CD4-positive, alpha-beta T cell treated with Interleukin-6 at 100 ng/mL for 8 hours (primary cell): ENCODE results near the gene CWC15.
"Not testable (repeated sequence)": the region's sequence is repeated elsewhere in the genome, so short reads cannot be mapped to it uniquely, and the experiment has no call there.

ENCODE experiments used
- DNase-seq: peaks from one replicate; pipeline ENCODE4 v3.0.0-alpha.2; 2020; ENCODE audit warnings: mixed read lengths, low spot score

The CWC15 gene

GRCh38 chr11:94973099-94973968 is at the start of gene CWC15, which contains the start of gene KDM4D:
TSS of gene CWC15 (minus strand) at chr11:94973556. CDS start at chr11:94972185, 1,371 bp downstream.
TSS of gene KDM4D (plus strand) at chr11:94973709. CDS start at chr11:94997373, 23,664 bp downstream.
- peak; percentile 93 for DNase-seq

- DNase-seq, result not testable (repeated sequence)
Observed at GRCh38 chr11:95021468-95021867, 48.1 kb upstream of the CWC15 start.

GRCh38 chr11:95016139-95016538 is 42.8 kb upstream of the CWC15 start:
- DNase-seq, result no peak

- no peak for DNase-seq
Observed at GRCh38 chr11:95014184-95014821, 40.9 kb upstream of the CWC15 start.

GRCh38 chr11:95011376-95011775 is 38.0 kb upstream of the CWC15 start:
- DNase-seq, result no peak

GRCh38 chr11:95005642-95006041 is 32.3 kb upstream of the CWC15 start:
- no peak for DNase-seq

- DNase-seq, result no peak
Observed at GRCh38 chr11:95003716-95004115, 30.4 kb upstream of the CWC15 start.

- no peak for DNase-seq
Observed at GRCh38 chr11:94998285-94998684, 24.9 kb upstream of the CWC15 start.

- DNase-seq, result no peak
Observed at GRCh38 chr11:94997437-94997836, 24.1 kb upstream of the CWC15 start.

- no peak for DNase-seq
Observed at GRCh38 chr11:94993400-94993943, 20.1 kb upstream of the CWC15 start.

GRCh38 chr11:94988748-94989147 is 15.4 kb upstream of the CWC15 start:
- no peak for DNase-seq

- no peak for DNase-seq
Observed at GRCh38 chr11:94987378-94987777, 14.0 kb upstream of the CWC15 start.

- no peak for DNase-seq
Observed at GRCh38 chr11:94975599-94975998, 2.2 kb upstream of the CWC15 start.

GRCh38 chr11:94974178-94974577 is 822 bp upstream of the CWC15 start:
- DNase-seq, result no peak

GRCh38 chr11:94972700-94973098 is 657 bp downstream of the CWC15 start:
- no peak for DNase-seq

- no peak for DNase-seq
Observed at GRCh38 chr11:94968334-94968958, 4.9 kb downstream of the CWC15 start.

GRCh38 chr11:94964934-94965333 is 8.4 kb downstream of the CWC15 start:
- no peak for DNase-seq

- DNase-seq, result no peak
Observed at GRCh38 chr11:94961255-94961654, 12.1 kb downstream of the CWC15 start.

GRCh38 chr11:94960488-94960887 is 12.9 kb downstream of the CWC15 start:
- DNase-seq, result no peak

GRCh38 chr11:94959179-94959578 is 14.2 kb downstream of the CWC15 start:
- DNase-seq, result no peak

- no peak for DNase-seq
Observed at GRCh38 chr11:94958121-94958696, 15.1 kb downstream of the CWC15 start.

- no peak for DNase-seq
Observed at GRCh38 chr11:94956963-94957362, 16.4 kb downstream of the CWC15 start.
